CD4-positive, alpha-beta memory T cell (primary cell): ENCODE measurements around the gene GNB4. TPM values are rescaled to one million over a fixed set of nuclear protein-coding genes. Genes with fewer than 3 reads are reported as not detected.

Source experiments
- CTCF ChIA-PET: fragments of 350-600 bp; sonication (Branson Sonifier 250); formaldehyde crosslinking; loops from one replicate; lab custom pipeline; 2021; ENCODE audit warnings: inconsistent platforms; ENCODE audit not compliant: partially characterized antibody; lab: Charles Lee
- POLR2A ChIA-PET: fragments of 350-600 bp; sonication (Branson Sonifier 250); formaldehyde crosslinking; loops from one replicate; lab custom pipeline; 2021; ENCODE audit not compliant: partially characterized antibody; lab: Charles Lee
- DNase-seq, 5 donors: peaks; one replicate each; pipeline versions ENCODE4 v3.0.0 to v3.0.0-alpha.2; 2020 to 2022; ENCODE audit warnings: mixed read lengths in 1 of 5
- H3K27ac ChIP-seq: one replicate; pipeline ENCODE4 v1.7.0; 2013; ENCODE audit warnings: low read depth, low read length
- H3K27me3 ChIP-seq: 2 replicates; pipeline ENCODE4 v1.7.0; 2013; ENCODE audit warnings: mild to moderate bottlenecking, low read length, moderate library complexity; ENCODE audit not compliant: insufficient read depth
- H3K36me3 ChIP-seq: 2 replicates; pipeline ENCODE4 v1.7.0; 2013; ENCODE audit warnings: mild to moderate bottlenecking, low read length, moderate library complexity; ENCODE audit not compliant: insufficient read depth
- H3K4me1 ChIP-seq: 2 replicates; pipeline ENCODE4 v1.7.0; 2013; ENCODE audit warnings: mild to moderate bottlenecking, low read length, moderate library complexity; ENCODE audit not compliant: insufficient read depth
- H3K4me3 ChIP-seq, 2 donors: one replicate each; pipeline ENCODE4 v1.7.0; 2013; ENCODE audit warnings: low read length in 2 of 2, mild to moderate bottlenecking in 1 of 2
- H3K9me3 ChIP-seq, 2 donors: one replicate each; pipeline ENCODE4 v1.7.0; 2013; ENCODE audit warnings: low read length in 2 of 2, control low read depth in 1 of 2; ENCODE audit not compliant: control insufficient read depth in 1 of 2
- H3K27ac Mint-ChIP-seq, 7 donors: one replicate each; pipeline ENCODE4 v1.8.0; 2020 to 2021; ENCODE audit warnings: mixed read lengths in 7 of 7, mild to moderate bottlenecking in 6 of 7, inconsistent platforms in 3 of 7, moderate library complexity in 3 of 7
- H3K27me3 Mint-ChIP-seq, 2 donors: one replicate each; pipeline ENCODE4 v1.8.0; 2020 to 2021; ENCODE audit warnings: mixed read lengths in 2 of 2
- H3K36me3 Mint-ChIP-seq, 2 donors: one replicate each; pipeline ENCODE4 v1.8.0; 2020 to 2021; ENCODE audit warnings: mixed read lengths in 2 of 2, inconsistent platforms in 1 of 2, mild to moderate bottlenecking in 1 of 2
- H3K4me1 Mint-ChIP-seq, 4 donors: one replicate each; pipeline ENCODE4 v1.8.0; 2020 to 2021; ENCODE audit warnings: mixed read lengths in 4 of 4, mild to moderate bottlenecking in 1 of 4
- H3K4me3 Mint-ChIP-seq, 8 donors: one replicate each; pipeline ENCODE4 v1.8.0; 2020 to 2021; ENCODE audit warnings: mixed read lengths in 8 of 8, mild to moderate bottlenecking in 7 of 8, moderate library complexity in 6 of 8, inconsistent platforms in 3 of 8
- H3K9me3 Mint-ChIP-seq, 8 donors: one replicate each; pipeline ENCODE4 v1.8.0; 2020 to 2021; ENCODE audit warnings: mixed read lengths in 8 of 8, mild to moderate bottlenecking in 5 of 8, inconsistent platforms in 3 of 8, moderate library complexity in 1 of 8
- intact Hi-C: fragments of 100-400 bp; cut with micrococcal nuclease; formaldehyde crosslinking; loops from one replicate; pipeline ENCODE4 v1.15.1; 2023
- polyA plus RNA-seq, 2 donors: library from polyadenylated mRNA; unstranded; fragments of 300-500 nt; fragmentation: Illumina TruSeq; gene quantifications; one replicate each; pipeline ENCODE4 v1.2.3, GENCODE V29; 2021
- total RNA-seq, 2 experiments: library from RNA; stranded (reverse); gene quantifications; one replicate each; pipeline ENCODE4 v1.2.3, GENCODE V29; 2021

GNB4 gene
- total and polyA plus RNA-seq, 4 experiments from 2014 or later, result 0.03 to 0.96 (median 0.59) TPM

- Mint-ChIP-seq H3K27me3 (no peaks in the 10 kb centered on the region), H3K27ac (no peak overlapping the region), H3K4me1 (no peaks in the 10 kb centered on the region), H3K36me3 (peaks cover 11 to 13% of the 10 kb centered on the region in 2 donors), H3K9me3 (no peaks in the 10 kb centered on the region), H3K4me3 (no peak overlapping the region)
- H3K27ac ChIP-seq, result no peak overlapping the region
- DNase-seq, result no peak
- no peaks in the 10 kb centered on the region for H3K36me3 ChIP-seq
- no peak overlapping the region for H3K4me3 ChIP-seq
- no peaks in the 10 kb centered on the region for H3K4me1 ChIP-seq
- H3K27me3 ChIP-seq, result no peaks in the 10 kb centered on the region
- no peaks in the 10 kb centered on the region for H3K9me3 ChIP-seq
- ChIA-PET POLR2A (interaction anchor here (0.9 kb wide), 1 partner anchor 12 kb away, joined by 3 read pairs; no protein-coding TSS in a partner anchor), CTCF (no interaction called here)
- intact Hi-C loops, result no loop called here
Measured at GRCh38 chr3:179404307-179404706, 47.0 kb downstream of the GNB4 start.

DNA sequence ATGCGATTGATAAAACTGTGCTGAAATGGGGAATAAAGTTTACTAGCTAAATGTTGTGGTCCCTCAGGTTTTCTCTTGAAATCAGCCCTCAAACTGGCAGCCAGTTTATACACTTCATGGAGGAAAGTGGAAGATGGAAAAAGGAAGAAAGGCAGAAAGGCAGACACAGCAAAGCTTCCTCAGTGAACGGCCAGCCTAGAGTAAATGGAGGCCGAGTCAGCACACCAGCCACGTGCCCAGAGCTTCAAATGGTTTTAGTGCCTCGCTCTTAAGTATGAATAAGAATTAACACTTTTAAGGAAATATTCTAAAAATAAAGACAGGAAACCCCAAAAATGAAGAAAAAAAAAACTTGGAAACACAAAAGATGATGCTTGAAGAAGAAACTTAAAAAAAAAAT is 48.3 kb downstream of the GNB4 start:
- intact Hi-C loops, result no loop called here
- H3K9me3 Mint-ChIP-seq, result no peaks in the 10 kb centered on the region
- no peaks in the 10 kb centered on the region for H3K27me3 ChIP-seq
- ChIA-PET CTCF (no interaction called here), POLR2A (interaction anchor here (0.6 kb wide), 1 partner anchor 27 kb away, joined by 3 read pairs; no protein-coding TSS in a partner anchor)
- peaks cover 11 to 15% of the 10 kb centered on the region in 2 donors for H3K36me3 Mint-ChIP-seq
- no peak overlapping the region for H3K27ac Mint-ChIP-seq
- H3K27me3 Mint-ChIP-seq, result no peaks in the 10 kb centered on the region
- H3K36me3 ChIP-seq, result no peaks in the 10 kb centered on the region
- no peaks in the 10 kb centered on the region for H3K4me1 ChIP-seq
- H3K4me3 Mint-ChIP-seq, result no peak overlapping the region
- H3K4me1 Mint-ChIP-seq, result no peaks in the 10 kb centered on the region
- no peak overlapping the region for H3K27ac ChIP-seq
- no peaks in the 10 kb centered on the region for H3K9me3 ChIP-seq
- no peak for DNase-seq
- H3K4me3 ChIP-seq, result no peak overlapping the region

DNA sequence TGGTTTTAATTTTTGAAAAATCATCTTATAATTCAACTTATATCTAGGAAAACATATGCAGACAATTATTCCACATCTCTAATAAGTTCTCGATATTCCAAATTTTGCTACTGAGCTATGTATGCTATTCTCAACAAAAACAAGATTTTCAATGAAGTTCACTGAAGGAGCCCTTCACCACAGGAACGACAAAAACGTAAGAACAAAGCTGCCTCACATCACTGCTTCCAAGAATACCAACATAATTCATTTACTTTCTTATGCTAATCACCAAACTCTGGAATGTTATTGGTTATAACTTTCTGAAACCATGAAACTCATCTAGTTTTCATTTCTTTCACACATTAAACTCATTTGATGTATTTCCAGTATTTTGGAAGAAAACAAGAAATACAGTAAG is 49.7 kb downstream of the GNB4 start:
- intact Hi-C loops, result no loop called here
- POLR2A ChIA-PET, result no interaction called here
- Histone ChIP-seq H3K4me3 (no peak overlapping the region), H3K36me3 (no peaks in the 10 kb centered on the region), H3K4me1 (no peaks in the 10 kb centered on the region), H3K9me3 (no peaks in the 10 kb centered on the region), H3K27me3 (no peaks in the 10 kb centered on the region), H3K27ac (no peak overlapping the region)
- no peaks in the 10 kb centered on the region for H3K9me3 Mint-ChIP-seq
- DNase-seq, result no peak
- no peak overlapping the region for H3K27ac Mint-ChIP-seq
- no peaks in the 10 kb centered on the region for H3K27me3 Mint-ChIP-seq
- CTCF ChIA-PET, result no interaction called here
- H3K36me3 Mint-ChIP-seq, result peaks cover 18 to 20% of the 10 kb centered on the region in 2 donors
- H3K4me3 Mint-ChIP-seq, result no peak overlapping the region
- H3K4me1 Mint-ChIP-seq, result no peaks in the 10 kb centered on the region

GRCh38 chr3:179398574-179399231 is 52.6 kb downstream of the GNB4 start:
- POLR2A ChIA-PET, result no interaction called here
- H3K27me3 Mint-ChIP-seq, result no peaks in the 10 kb centered on the region
- no peaks in the 10 kb centered on the region for H3K9me3 Mint-ChIP-seq

DNA sequence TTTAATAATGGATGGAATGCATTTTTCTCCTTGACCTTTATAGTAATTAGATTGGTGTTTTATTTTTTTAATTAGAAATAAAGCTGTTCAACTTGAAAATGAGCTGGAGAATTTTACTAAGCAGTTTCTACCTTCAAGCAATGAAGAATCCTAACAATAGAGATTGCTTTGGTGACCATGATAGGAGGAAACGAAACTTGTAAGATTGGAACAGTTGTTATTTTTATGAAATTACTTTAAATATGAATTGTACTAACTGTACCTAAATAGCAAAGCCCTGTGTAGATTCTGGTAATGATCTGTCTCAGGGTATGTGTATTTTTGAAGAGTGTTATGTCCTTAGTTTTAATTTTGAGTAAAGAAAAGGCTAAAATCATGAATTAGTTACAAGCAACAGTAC is 59.4 kb downstream of the GNB4 start:
- no peak overlapping the region for H3K27ac Mint-ChIP-seq
- intact Hi-C loops, result no loop called here
- H3K4me3 ChIP-seq, result no peak overlapping the region
- no peak overlapping the region for H3K4me3 Mint-ChIP-seq
- ChIA-PET POLR2A (no interaction called here), CTCF (no interaction called here)
- no peak overlapping the region for H3K27ac ChIP-seq
- H3K36me3 ChIP-seq, result peaks cover 6% of the 10 kb centered on the region
- H3K4me1 ChIP-seq, result no peaks in the 10 kb centered on the region
- DNase-seq, result no peak
- H3K27me3 ChIP-seq, result no peaks in the 10 kb centered on the region
- H3K4me1 Mint-ChIP-seq, result peaks cover 0 to 1% (median 0%) of the 10 kb centered on the region in 4 donors
- H3K9me3 ChIP-seq, result no peaks in the 10 kb centered on the region
- H3K27me3 Mint-ChIP-seq, result no peaks in the 10 kb centered on the region
- no peaks in the 10 kb centered on the region for H3K9me3 Mint-ChIP-seq
- peaks cover 50 to 59% of the 10 kb centered on the region in 2 donors for H3K36me3 Mint-ChIP-seq

More at GRCh38 chr3:179398574-179399231, 52.6 kb downstream of the GNB4 start:
- no peaks in the 10 kb centered on the region for H3K36me3 ChIP-seq
- Mint-ChIP-seq H3K36me3 (peaks cover 29 to 39% of the 10 kb centered on the region in 2 donors), H3K4me1 (no peaks in the 10 kb centered on the region), H3K4me3 (no peak overlapping the region), H3K27ac (no peak overlapping the region)
- intact Hi-C loops, result no loop called here
- DNase-seq, result no peak
- H3K4me1 ChIP-seq, result no peaks in the 10 kb centered on the region
- CTCF ChIA-PET, result no interaction called here
- no peaks in the 10 kb centered on the region for H3K9me3 ChIP-seq
- no peak overlapping the region for H3K27ac ChIP-seq
- no peaks in the 10 kb centered on the region for H3K27me3 ChIP-seq
- no peak overlapping the region for H3K4me3 ChIP-seq

DNA sequence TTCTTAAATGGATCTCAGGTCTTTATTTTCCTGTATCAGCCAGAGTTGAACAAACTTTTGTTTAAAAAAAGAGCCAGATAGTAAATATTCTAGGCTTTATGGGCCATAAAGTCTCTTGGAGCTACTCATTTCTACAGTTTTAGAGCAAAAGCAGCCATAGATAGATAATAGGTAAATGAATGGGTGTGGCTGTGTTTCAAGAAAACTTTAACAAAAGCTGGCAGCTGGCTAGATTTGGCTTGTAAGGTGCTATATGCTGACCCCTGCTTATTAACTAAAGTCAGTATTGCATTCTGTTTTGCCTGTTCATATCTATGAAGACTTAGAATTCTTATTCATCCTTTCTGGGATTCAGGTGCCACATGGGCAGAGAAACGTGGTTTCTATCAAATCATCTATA is 74.8 kb downstream of the GNB4 start:
- no peak overlapping the region for H3K4me3 ChIP-seq
- ChIA-PET POLR2A (no interaction called here), CTCF (interaction anchor here (1.2 kb wide), 1 partner anchor 19 kb away, joined by 4 read pairs; no protein-coding TSS in a partner anchor)
- H3K4me1 ChIP-seq, result no peaks in the 10 kb centered on the region
- no peaks in the 10 kb centered on the region for H3K9me3 Mint-ChIP-seq
- no peak overlapping the region for H3K27ac Mint-ChIP-seq
- no peaks in the 10 kb centered on the region for H3K27me3 Mint-ChIP-seq
- peaks cover 44 to 62% of the 10 kb centered on the region in 2 donors for H3K36me3 Mint-ChIP-seq
- H3K4me1 Mint-ChIP-seq, result no peaks in the 10 kb centered on the region
- H3K36me3 ChIP-seq, result peaks cover 31% of the 10 kb centered on the region
- H3K27ac ChIP-seq, result no peak overlapping the region
- H3K4me3 Mint-ChIP-seq, result no peak overlapping the region
- H3K9me3 ChIP-seq, result no peaks in the 10 kb centered on the region
- no peak for DNase-seq
- intact Hi-C loops, result no loop called here
- no peaks in the 10 kb centered on the region for H3K27me3 ChIP-seq

DNA sequence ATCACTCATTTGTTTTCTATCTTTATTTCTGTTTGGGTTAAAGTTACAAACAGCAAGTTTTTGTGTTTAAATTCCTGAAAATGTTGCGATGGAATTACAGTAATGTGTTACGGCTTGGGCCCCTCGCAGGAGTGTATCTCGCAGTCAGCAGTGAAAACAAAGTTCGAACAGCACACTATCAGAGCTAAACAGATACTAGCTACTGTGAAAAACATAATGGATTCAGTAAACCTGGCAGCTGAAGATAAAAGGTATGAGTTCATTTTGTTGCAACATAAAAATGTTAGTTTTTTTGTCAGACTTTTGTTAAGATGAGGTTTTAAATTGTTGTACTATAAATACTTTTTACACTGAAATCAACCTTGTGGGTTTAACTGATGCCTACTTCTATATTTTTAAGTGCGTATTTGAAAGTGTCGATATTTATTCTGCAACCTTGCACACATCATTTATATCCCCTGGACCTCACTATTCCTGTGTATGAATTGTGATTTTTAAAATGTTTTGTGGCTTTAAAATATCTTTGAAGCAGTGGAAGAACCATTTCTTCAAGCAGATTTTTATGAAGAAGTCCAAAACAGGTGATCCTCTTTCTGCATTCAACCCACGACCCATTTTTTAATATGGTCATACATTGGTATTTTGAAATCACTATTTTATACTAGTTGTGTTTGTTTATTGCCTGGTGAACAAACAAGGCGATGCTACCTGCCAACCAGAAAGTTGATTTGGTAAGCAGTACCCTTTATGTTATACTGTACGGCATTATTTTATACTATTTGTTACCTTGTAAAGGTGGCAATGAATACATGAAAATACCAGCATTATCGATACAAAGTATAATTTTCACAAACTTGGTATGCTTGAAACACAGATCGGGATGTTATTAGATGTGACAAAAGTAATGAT is 75.9 kb downstream of the GNB4 start:
- H3K9me3 Mint-ChIP-seq, result no peaks in the 10 kb centered on the region
- Histone ChIP-seq H3K27ac (no peak overlapping the region), H3K4me3 (no peak overlapping the region), H3K27me3 (no peaks in the 10 kb centered on the region), H3K36me3 (peaks cover 33% of the 10 kb centered on the region), H3K4me1 (no peaks in the 10 kb centered on the region), H3K9me3 (no peaks in the 10 kb centered on the region)
- DNase-seq, result no peak
- no peaks in the 10 kb centered on the region for H3K27me3 Mint-ChIP-seq
- H3K4me3 Mint-ChIP-seq, result no peak overlapping the region
- intact Hi-C loops, result no loop called here
- CTCF ChIA-PET, result no interaction called here
- no peaks in the 10 kb centered on the region for H3K4me1 Mint-ChIP-seq
- H3K27ac Mint-ChIP-seq, result no peak overlapping the region
- POLR2A ChIA-PET, result no interaction called here
- H3K36me3 Mint-ChIP-seq, result peaks cover 42 to 63% of the 10 kb centered on the region in 2 donors
